ENCODE data around the gene THAP9. TPM values are rescaled to one million over a fixed set of nuclear protein-coding genes. Genes with fewer than 3 reads are reported as not detected.

THAP9 gene
- polyA plus RNA-seq, 1 donor from 2014 or later, result 11.7 TPM

DNA sequence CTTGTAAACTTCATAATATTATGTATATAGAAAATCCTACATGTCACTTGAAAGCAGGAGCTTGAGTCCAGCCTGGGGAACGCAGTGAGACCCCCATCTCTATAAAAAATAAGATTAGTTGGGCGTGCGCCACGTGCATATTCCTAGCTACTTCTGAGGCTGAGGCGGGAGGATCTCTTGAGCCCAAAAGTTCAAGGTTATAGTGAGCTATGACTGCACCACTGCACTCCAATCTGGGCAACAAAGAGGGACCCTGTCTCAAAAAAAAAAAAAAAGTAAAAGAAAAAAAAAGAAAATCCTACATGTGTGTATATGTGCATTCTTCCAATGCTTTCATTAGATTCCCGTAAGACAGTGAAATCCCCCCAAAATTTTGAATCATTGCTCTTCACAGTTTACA lies 11.2 kb upstream of the THAP9 start:
- no peaks in the 10 kb centered on the region for H3K27me3 ChIP-seq (ENCODE audit: insufficient read depth, low read depth, low read length)
- H2AFZ ChIP-seq (ENCODE audit: low read depth, low read length), result no peak overlapping the region
- peak overlapping the region; percentile 95 for H3K4me3 ChIP-seq (ENCODE audit: low read length)
- H3F3A ChIP-seq (ENCODE audit: insufficient read depth, low read length, poor library complexity, severe bottlenecking), result no peaks in the 10 kb centered on the region
- H3K79me2 ChIP-seq (replicated peaks; ENCODE audit: insufficient read depth, low read length), result peaks cover 57% of the 10 kb centered on the region
- no peak overlapping the region for H3K9ac ChIP-seq (ENCODE audit: low read length)
- TF ChIP-seq POLR2AphosphoS5 (IDR thresholded peaks at IDR 0.05), result no peak
- TF ChIP-seq RAD21 (conservative IDR thresholded peaks at IDR 0.05), result no peak
- TF ChIP-seq EZH2 (IDR thresholded peaks at IDR 0.05; ENCODE audit: borderline replicate concordance, insufficient read depth, low read length, poor library complexity, severe bottlenecking), result no peak
- TF ChIP-seq EP300 (conservative IDR thresholded peaks at IDR 0.05; ENCODE audit: poor library complexity, severe bottlenecking), result no peak
- TF ChIP-seq MXI1 (conservative IDR thresholded peaks at IDR 0.05; ENCODE audit: poor library complexity, severe bottlenecking), result no peak
- TF ChIP-seq SMC3 (conservative IDR thresholded peaks at IDR 0.05; ENCODE audit: poor library complexity), result no peak
- TF ChIP-seq, protein P1, sequence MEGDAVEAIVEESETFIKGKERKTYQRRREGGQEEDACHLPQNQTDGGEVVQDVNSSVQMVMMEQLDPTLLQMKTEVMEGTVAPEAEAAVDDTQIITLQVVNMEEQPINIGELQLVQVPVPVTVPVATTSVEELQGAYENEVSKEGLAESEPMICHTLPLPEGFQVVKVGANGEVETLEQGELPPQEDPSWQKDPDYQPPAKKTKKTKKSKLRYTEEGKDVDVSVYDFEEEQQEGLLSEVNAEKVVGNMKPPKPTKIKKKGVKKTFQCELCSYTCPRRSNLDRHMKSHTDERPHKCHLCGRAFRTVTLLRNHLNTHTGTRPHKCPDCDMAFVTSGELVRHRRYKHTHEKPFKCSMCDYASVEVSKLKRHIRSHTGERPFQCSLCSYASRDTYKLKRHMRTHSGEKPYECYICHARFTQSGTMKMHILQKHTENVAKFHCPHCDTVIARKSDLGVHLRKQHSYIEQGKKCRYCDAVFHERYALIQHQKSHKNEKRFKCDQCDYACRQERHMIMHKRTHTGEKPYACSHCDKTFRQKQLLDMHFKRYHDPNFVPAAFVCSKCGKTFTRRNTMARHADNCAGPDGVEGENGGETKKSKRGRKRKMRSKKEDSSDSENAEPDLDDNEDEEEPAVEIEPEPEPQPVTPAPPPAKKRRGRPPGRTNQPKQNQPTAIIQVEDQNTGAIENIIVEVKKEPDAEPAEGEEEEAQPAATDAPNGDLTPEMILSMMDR (IDR thresholded peaks at IDR 0.05; ENCODE audit: poor library complexity, severe bottlenecking), result no peak
- TF ChIP-seq, protein P2, sequence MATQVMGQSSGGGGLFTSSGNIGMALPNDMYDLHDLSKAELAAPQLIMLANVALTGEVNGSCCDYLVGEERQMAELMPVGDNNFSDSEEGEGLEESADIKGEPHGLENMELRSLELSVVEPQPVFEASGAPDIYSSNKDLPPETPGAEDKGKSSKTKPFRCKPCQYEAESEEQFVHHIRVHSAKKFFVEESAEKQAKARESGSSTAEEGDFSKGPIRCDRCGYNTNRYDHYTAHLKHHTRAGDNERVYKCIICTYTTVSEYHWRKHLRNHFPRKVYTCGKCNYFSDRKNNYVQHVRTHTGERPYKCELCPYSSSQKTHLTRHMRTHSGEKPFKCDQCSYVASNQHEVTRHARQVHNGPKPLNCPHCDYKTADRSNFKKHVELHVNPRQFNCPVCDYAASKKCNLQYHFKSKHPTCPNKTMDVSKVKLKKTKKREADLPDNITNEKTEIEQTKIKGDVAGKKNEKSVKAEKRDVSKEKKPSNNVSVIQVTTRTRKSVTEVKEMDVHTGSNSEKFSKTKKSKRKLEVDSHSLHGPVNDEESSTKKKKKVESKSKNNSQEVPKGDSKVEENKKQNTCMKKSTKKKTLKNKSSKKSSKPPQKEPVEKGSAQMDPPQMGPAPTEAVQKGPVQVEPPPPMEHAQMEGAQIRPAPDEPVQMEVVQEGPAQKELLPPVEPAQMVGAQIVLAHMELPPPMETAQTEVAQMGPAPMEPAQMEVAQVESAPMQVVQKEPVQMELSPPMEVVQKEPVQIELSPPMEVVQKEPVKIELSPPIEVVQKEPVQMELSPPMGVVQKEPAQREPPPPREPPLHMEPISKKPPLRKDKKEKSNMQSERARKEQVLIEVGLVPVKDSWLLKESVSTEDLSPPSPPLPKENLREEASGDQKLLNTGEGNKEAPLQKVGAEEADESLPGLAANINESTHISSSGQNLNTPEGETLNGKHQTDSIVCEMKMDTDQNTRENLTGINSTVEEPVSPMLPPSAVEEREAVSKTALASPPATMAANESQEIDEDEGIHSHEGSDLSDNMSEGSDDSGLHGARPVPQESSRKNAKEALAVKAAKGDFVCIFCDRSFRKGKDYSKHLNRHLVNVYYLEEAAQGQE (IDR thresholded peaks at IDR 0.05; ENCODE audit: borderline replicate concordance), result no peak
- TF ChIP-seq TAF1 (IDR thresholded peaks at IDR 0.05; ENCODE audit: low read depth), result no peak
- H3K9me2 ChIP-seq (ENCODE audit: insufficient read depth, low read length), result no peaks in the 10 kb centered on the region
- H3K36me3 ChIP-seq (ENCODE audit: insufficient read depth, low read length), result no peaks in the 10 kb centered on the region
- H3K9me3 ChIP-seq (ENCODE audit: low read length), result no peaks in the 10 kb centered on the region
- no peak overlapping the region for H3K27ac ChIP-seq (ENCODE audit: low read length)
- H3K4me2 ChIP-seq (ENCODE audit: low read length), result peak overlapping the region; percentile 81
- H4K20me1 ChIP-seq (ENCODE audit: insufficient read depth), result no peaks in the 10 kb centered on the region

DNA sequence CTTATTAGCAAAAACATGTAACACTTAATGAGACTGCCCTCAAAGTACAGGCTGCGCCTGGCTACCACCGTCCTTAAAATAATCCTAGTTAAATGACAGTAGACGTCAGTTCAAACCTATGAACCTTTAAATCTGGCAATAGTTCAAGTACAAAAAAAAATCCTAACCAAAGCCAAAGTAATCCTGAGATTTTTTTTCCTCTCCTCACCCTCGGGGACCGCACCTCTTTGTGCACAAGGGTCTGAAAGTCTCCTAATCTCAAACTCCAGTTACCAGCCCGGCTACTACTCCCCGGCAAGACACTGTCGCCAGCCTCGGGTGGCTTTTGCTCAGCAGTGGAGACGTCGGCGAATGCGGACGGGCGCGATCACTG lies 10.0 kb upstream of the THAP9 start:
- H3K9ac ChIP-seq (ENCODE audit: low read length), result peak overlapping the region; percentile 91
- H3K27me3 ChIP-seq (ENCODE audit: insufficient read depth, low read depth, low read length), result no peaks in the 10 kb centered on the region
- H3K27ac ChIP-seq (ENCODE audit: low read length), result peak overlapping the region; percentile 90
- no peaks in the 10 kb centered on the region for H4K20me1 ChIP-seq (ENCODE audit: insufficient read depth)
- peak overlapping the region; percentile 81 for H3K4me2 ChIP-seq (ENCODE audit: low read length)
- peaks cover 3% of the 10 kb centered on the region for H3K36me3 ChIP-seq (ENCODE audit: insufficient read depth, low read length)
- H3K9me2 ChIP-seq (ENCODE audit: insufficient read depth, low read length), result no peaks in the 10 kb centered on the region
- TF ChIP-seq SMC3 (conservative IDR thresholded peaks at IDR 0.05; ENCODE audit: poor library complexity) (no peak), EP300 (conservative IDR thresholded peaks at IDR 0.05; ENCODE audit: poor library complexity, severe bottlenecking) (no peak), EZH2 (IDR thresholded peaks at IDR 0.05; ENCODE audit: borderline replicate concordance, insufficient read depth, low read length, poor library complexity, severe bottlenecking) (no peak), TAF1 (IDR thresholded peaks at IDR 0.05; ENCODE audit: low read depth) (no peak), POLR2AphosphoS5 (IDR thresholded peaks at IDR 0.05) (no peak), RAD21 (conservative IDR thresholded peaks at IDR 0.05) (no peak), MXI1 (conservative IDR thresholded peaks at IDR 0.05; ENCODE audit: poor library complexity, severe bottlenecking) (no peak)
- TF ChIP-seq, protein P2 (IDR thresholded peaks at IDR 0.05; ENCODE audit: borderline replicate concordance), result no peak
- TF ChIP-seq, protein P1 (IDR thresholded peaks at IDR 0.05; ENCODE audit: poor library complexity, severe bottlenecking), result no peak
- no peaks in the 10 kb centered on the region for H3F3A ChIP-seq (ENCODE audit: insufficient read depth, low read length, poor library complexity, severe bottlenecking)
- no peaks in the 10 kb centered on the region for H3K9me3 ChIP-seq (ENCODE audit: low read length)
- H3K79me2 ChIP-seq (replicated peaks; ENCODE audit: insufficient read depth, low read length), result peaks cover 54% of the 10 kb centered on the region
- H2AFZ ChIP-seq (ENCODE audit: low read depth, low read length), result peak overlapping the region; percentile 51
- peak overlapping the region; percentile 95 for H3K4me3 ChIP-seq (ENCODE audit: low read length)
